Tibial nerve (tissue), 4 donors: Measurements from ENCODE around the gene LDHB.

ENCODE experiments used
- CTCF ChIP-seq, 5 experiments: fragments of 200-600 bp in 3 of 5; fragments of 450-650 bp in 2 of 5; sonication (generic) in 3 of 5; IDR thresholded peaks; one replicate each; pipeline ENCODE4 v1.5.1; 2016 to 2019; ENCODE audit warnings: antibody characterized with exemption in 5 of 5, mild to moderate bottlenecking in 3 of 5, moderate library complexity in 2 of 5
- EP300 ChIP-seq, 2 donors: sonication (generic); formaldehyde crosslinking; IDR thresholded peaks; one replicate each; pipeline ENCODE4 v1.6.1; 2017; ENCODE audit warnings: antibody characterized with exemption in 2 of 2, mild to moderate bottlenecking in 1 of 2
- POLR2A ChIP-seq, 2 donors: fragments of 450-650 bp; IDR thresholded peaks; one replicate each; pipeline ENCODE4 v1.6.1; 2017; ENCODE audit warnings: antibody characterized with exemption in 2 of 2, mild to moderate bottlenecking in 2 of 2, moderate library complexity in 2 of 2

- TF ChIP-seq CTCF (IDR thresholded peaks at IDR 0.05) (no peak), POLR2A (IDR thresholded peaks at IDR 0.05) (no peak), EP300 (IDR thresholded peaks at IDR 0.05) (no peak)
Measured at GRCh38 chr12:21644516-21644915, 13.1 kb downstream of the LDHB start.
